COLO668 (cell line): ENCODE measurements around the gene MAGEB17.

Experiments used
- DNase-seq: peaks from one replicate; lab custom pipeline; 2025; ENCODE audit not compliant: unreplicated experiment; lab: John Stamatoyannopoulos, UW

The MAGEB17 gene

GRCh38 chrX:16208601-16209000 is 41.3 kb downstream of the MAGEB17 start:
- DNase-seq = no peak

GRCh38 chrX:16210061-16210460 is 42.8 kb downstream of the MAGEB17 start:
- no peak for DNase-seq

GRCh38 chrX:16212024-16212423 is 44.7 kb downstream of the MAGEB17 start:
- DNase-seq = no peak

- peak; percentile 2 for DNase-seq
These were observed 45.2 kb downstream of the MAGEB17 start for GRCh38 chrX:16212436-16212835.

DNA sequence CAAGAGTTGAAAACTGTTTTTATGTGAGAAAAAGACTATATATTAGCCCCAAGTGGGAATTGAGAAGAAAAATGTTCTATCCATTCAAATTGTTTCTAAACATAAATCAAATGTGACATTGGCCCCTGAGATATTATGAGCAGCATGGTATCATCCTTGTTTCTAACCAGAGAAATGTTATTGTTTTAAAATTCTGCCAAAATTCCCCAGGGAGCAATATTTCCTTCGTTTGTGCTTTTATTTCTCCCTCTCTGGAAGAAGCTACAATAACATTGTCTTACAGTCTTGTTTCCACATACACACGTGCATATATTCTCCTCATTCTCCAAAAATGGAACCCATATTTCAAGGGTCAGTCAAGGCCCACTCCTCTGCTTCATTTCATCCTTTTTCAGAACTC is 46.7 kb downstream of the MAGEB17 start:
- no peak for DNase-seq

- no peak for DNase-seq
These were observed 48.4 kb downstream of the MAGEB17 start for GRCh38 chrX:16215660-16216059.
